MM.1S (cell line): ENCODE measurements around the gene TTC36.

Source experiments
- DNase-seq: peaks from one replicate; pipeline ENCODE4 v3.0.0-alpha.2; 2015
- H2AFZ ChIP-seq: fragments of 300-600 bp; sonication (generic); 2 replicates; pipeline ENCODE4 v1.6.0; 2016; ENCODE audit warnings: antibody characterized with exemption, low read length
- H3F3A ChIP-seq: fragments of 300-600 bp; sonication (generic); 2 replicates; pipeline ENCODE4 v1.6.1; 2016; ENCODE audit warnings: mild to moderate bottlenecking, antibody characterized with exemption, low read length, moderate library complexity, mixed read lengths; ENCODE audit not compliant: insufficient read depth
- H3K27ac ChIP-seq: fragments of 300-600 bp; sonication (generic); 2 replicates; pipeline ENCODE4 v1.5.1; 2016; ENCODE audit warnings: mild to moderate bottlenecking, low read length
- H3K27me3 ChIP-seq: fragments of 300-600 bp; sonication (generic); replicated peaks from 2 replicates; pipeline ENCODE4 v1.6.0; 2016; ENCODE audit warnings: low read length; ENCODE audit not compliant: insufficient read depth
- H3K36me3 ChIP-seq: fragments of 300-600 bp; sonication (generic); replicated peaks from 2 replicates; pipeline ENCODE4 v1.6.1; 2016; ENCODE audit warnings: mild to moderate bottlenecking, low read length, mixed read lengths; ENCODE audit not compliant: insufficient read depth
- H3K4me1 ChIP-seq: fragments of 300-600 bp; sonication (generic); 2 replicates; pipeline ENCODE4 v1.6.1; 2016; ENCODE audit warnings: low read length, mixed read lengths
- H3K4me2 ChIP-seq: fragments of 300-600 bp; sonication (generic); 2 replicates; pipeline ENCODE4 v1.6.0; 2016; ENCODE audit warnings: low read depth, low read length
- H3K4me3 ChIP-seq: fragments of 300-600 bp; sonication (generic); 2 replicates; pipeline ENCODE4 v1.5.1; 2016; ENCODE audit warnings: low read length, mixed read lengths
- H3K79me2 ChIP-seq: fragments of 300-600 bp; sonication (generic); 2 replicates; pipeline ENCODE4 v1.6.1; 2016; ENCODE audit warnings: mixed run types, low read length, mixed read lengths
- H3K9ac ChIP-seq: fragments of 300-600 bp; sonication (generic); 2 replicates; pipeline ENCODE4 v1.6.1; 2016; ENCODE audit warnings: low read length, mixed read lengths
- H3K9me2 ChIP-seq: fragments of 300-600 bp; sonication (generic); replicated peaks from 2 replicates; pipeline ENCODE4 v1.6.1; 2016; ENCODE audit warnings: mild to moderate bottlenecking, low read length, mixed read lengths; ENCODE audit not compliant: insufficient read depth
- H3K9me3 ChIP-seq: fragments of 300-600 bp; sonication (generic); replicated peaks from 2 replicates; pipeline ENCODE4 v1.6.1; 2016; ENCODE audit warnings: mild to moderate bottlenecking, low read length, mixed read lengths; ENCODE audit not compliant: insufficient read depth
- H4K20me1 ChIP-seq: fragments of 300-600 bp; sonication (generic); 2 replicates; pipeline ENCODE4 v1.6.1; 2016; ENCODE audit warnings: mild to moderate bottlenecking, low read length, moderate library complexity, mixed read lengths; ENCODE audit not compliant: insufficient read depth
- EZH2 ChIP-seq: fragments of 300-600 bp; sonication (generic); optimal IDR thresholded peaks from 2 replicates; pipeline ENCODE3; 2017; ENCODE audit warnings: low read depth, mild to moderate bottlenecking, antibody characterized with exemption, low read length, mixed read lengths
- EZH2phosphoT487 ChIP-seq: fragments of 300-600 bp; sonication (generic); IDR thresholded peaks from 2 replicates; pipeline ENCODE4 v1.6.1; 2018; ENCODE audit warnings: antibody characterized with exemption, low read length
- TF ChIP-seq, protein P1 (sequence below): fragments of 300-600 bp; sonication (generic); IDR thresholded peaks from 2 replicates; pipeline ENCODE4 v1.5.1; 2016; ENCODE audit warnings: antibody characterized with exemption, low read length, mixed read lengths

TTC36 gene

DNA sequence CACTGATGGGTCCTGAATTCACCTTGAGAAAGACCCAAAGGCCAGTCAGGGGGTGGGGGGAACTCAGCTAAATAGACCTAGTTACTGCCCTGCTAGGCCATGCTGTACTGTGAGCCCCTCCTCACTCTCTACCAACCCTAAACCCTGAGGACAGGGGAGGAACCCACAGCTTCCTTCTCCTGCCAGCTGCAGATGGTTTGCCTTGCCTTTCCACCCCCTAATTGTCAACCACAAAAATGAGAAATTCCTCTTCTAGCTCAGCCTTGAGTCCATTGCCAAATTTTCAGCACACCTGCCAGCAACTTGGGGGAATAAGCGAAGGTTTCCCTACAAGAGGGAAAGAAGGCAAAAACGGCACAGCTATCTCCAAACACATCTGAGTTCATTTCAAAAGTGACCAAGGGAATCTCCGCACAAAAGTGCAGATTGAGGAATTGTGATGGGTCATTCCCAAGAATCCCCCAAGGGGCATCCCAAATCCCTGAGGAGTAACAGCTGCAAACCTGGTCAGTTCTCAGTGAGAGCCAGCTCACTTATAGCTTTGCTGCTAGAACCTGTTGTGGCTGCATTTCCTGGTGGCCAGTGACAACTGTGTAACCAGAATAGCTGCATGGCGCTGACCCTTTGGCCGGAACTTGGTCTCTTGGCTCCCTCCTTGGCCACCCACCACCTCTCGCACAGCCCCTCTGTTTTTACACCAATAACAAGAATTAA is 2.4 kb upstream of the TTC36 start:
- DNase-seq: no peak
- Histone ChIP-seq H3K79me2 (no peaks in the 10 kb centered on the region), H2AFZ (no peak overlapping the region), H3K36me3 (peaks cover 8% of the 10 kb centered on the region), H3K4me1 (no peaks in the 10 kb centered on the region), H3K27me3 (peaks cover 7% of the 10 kb centered on the region; the same call in 1 of the 2 replicates), H3K9ac (no peak overlapping the region), H3K9me3 (no peaks in the 10 kb centered on the region), H4K20me1 (no peaks in the 10 kb centered on the region), H3K27ac (no peak overlapping the region), H3K9me2 (no peaks in the 10 kb centered on the region), H3F3A (no peaks in the 10 kb centered on the region), H3K4me3 (no peak overlapping the region), H3K4me2 (no peak overlapping the region)
- TF ChIP-seq, protein P1, sequence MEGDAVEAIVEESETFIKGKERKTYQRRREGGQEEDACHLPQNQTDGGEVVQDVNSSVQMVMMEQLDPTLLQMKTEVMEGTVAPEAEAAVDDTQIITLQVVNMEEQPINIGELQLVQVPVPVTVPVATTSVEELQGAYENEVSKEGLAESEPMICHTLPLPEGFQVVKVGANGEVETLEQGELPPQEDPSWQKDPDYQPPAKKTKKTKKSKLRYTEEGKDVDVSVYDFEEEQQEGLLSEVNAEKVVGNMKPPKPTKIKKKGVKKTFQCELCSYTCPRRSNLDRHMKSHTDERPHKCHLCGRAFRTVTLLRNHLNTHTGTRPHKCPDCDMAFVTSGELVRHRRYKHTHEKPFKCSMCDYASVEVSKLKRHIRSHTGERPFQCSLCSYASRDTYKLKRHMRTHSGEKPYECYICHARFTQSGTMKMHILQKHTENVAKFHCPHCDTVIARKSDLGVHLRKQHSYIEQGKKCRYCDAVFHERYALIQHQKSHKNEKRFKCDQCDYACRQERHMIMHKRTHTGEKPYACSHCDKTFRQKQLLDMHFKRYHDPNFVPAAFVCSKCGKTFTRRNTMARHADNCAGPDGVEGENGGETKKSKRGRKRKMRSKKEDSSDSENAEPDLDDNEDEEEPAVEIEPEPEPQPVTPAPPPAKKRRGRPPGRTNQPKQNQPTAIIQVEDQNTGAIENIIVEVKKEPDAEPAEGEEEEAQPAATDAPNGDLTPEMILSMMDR: no peak
- TF ChIP-seq EZH2 (no peak), EZH2phosphoT487 (no peak)

DNA sequence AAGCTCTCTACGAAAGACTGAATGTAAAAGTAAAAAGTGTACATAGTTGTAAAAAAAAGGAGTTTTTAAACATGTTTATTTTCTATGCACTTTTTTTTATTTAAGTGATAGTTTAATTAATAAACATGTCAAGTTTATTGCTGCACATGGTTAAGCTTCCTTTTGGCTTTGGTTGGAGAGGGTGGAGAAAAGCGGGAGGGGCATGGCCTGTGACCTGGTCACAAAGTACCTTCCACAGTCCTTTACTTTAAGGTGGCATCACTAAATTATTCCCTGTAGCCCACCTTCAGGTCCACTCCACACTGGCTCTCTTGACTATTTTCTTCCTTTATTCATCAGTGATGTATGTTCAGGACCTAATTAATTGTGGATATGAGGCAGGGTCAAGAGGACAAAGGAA is 586 bp upstream of the TTC36 start:
- Histone ChIP-seq H3K4me1 (peaks cover 3% of the 10 kb centered on the region; the same call in 1 of the 2 replicates), H3F3A (no peaks in the 10 kb centered on the region), H3K9me2 (no peaks in the 10 kb centered on the region), H3K36me3 (peaks cover 7% of the 10 kb centered on the region; the same call in 1 of the 2 replicates), H3K4me2 (no peak overlapping the region), H2AFZ (no peak overlapping the region), H4K20me1 (no peaks in the 10 kb centered on the region), H3K9me3 (no peaks in the 10 kb centered on the region), H3K4me3 (no peak overlapping the region), H3K79me2 (no peaks in the 10 kb centered on the region), H3K27ac (no peak overlapping the region), H3K27me3 (peaks cover 23% of the 10 kb centered on the region; the same call in 1 of the 2 replicates), H3K9ac (no peak overlapping the region)
- no peak for DNase-seq
- TF ChIP-seq EZH2phosphoT487 (no peak), EZH2 (no peak)
- TF ChIP-seq, protein P1: no peak

DNA sequence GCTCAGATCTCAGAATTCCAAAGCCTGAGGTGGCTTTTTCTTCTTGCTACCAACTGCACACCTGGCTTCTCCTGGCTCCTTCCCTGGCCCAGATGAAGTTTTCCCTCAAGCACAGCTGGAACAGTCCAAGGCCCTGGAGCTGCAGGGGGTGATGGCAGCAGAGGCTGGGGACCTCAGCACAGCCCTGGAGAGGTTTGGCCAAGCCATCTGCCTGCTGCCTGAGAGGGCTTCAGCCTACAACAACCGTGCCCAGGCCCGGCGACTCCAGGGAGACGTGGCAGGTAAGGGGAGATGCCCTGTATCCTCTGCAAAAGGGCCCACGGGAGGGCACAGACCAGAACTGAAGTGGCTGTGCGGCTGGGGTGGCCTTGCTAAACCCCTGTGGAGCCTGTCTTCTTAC is 1.2 kb downstream of the TTC36 start:
- Histone ChIP-seq H3K9ac (no peak overlapping the region), H3K27ac (no peak overlapping the region)
- TF ChIP-seq EZH2phosphoT487 (no peak), EZH2 (no peak)
- TF ChIP-seq, protein P1: no peak

More for the DNA sequence above, 1.2 kb downstream of the TTC36 start:
- H3K9me3 ChIP-seq: no peaks in the 10 kb centered on the region
- no peak overlapping the region for H2AFZ ChIP-seq
- no peaks in the 10 kb centered on the region for H3K9me2 ChIP-seq
- H4K20me1 ChIP-seq: no peaks in the 10 kb centered on the region
- no peaks in the 10 kb centered on the region; the same call in 1 of the 2 replicates for H3K36me3 ChIP-seq
- no peaks in the 10 kb centered on the region for H3K79me2 ChIP-seq
- H3K4me1 ChIP-seq: peaks cover 3% of the 10 kb centered on the region; the same call in 1 of the 2 replicates
- H3K4me2 ChIP-seq: no peak overlapping the region
- no peaks in the 10 kb centered on the region for H3F3A ChIP-seq
- H3K27me3 ChIP-seq: peaks cover 23% of the 10 kb centered on the region; the same call in 1 of the 2 replicates
- no peak overlapping the region for H3K4me3 ChIP-seq
- DNase-seq: no peak
